HepG2 (cell line): ENCODE measurements around the gene EPB41L5.
"Not testable (repeated sequence)": the region's sequence is repeated elsewhere in the genome, so short reads cannot be mapped to it uniquely, and the experiment has no call there.

Source experiments
- CEBPB ChIP-seq: IDR thresholded peaks from 2 replicates; pipeline ENCODE4 v1.6.1; 2011; ENCODE audit warnings: low read depth, low read length, improper control_type of control experiment, borderline replicate concordance
- EP300 ChIP-seq, 3 experiments: sonication (generic) in 1 of 3; formaldehyde crosslinking in 1 of 3; IDR thresholded peaks; 2 replicates each; pipeline versions ENCODE4 v1.5.1 to v1.6.1; 2011 to 2020; ENCODE audit warnings: low read depth in 2 of 3, low read length in 2 of 3, borderline replicate concordance in 1 of 3, improper control_type of control experiment in 1 of 3, mild to moderate bottlenecking in 1 of 3, missing genetic modification reagents in 1 of 3, moderate library complexity in 1 of 3
- ERF ChIP-seq: IDR thresholded peaks from 2 replicates; pipeline ENCODE4 v1.6.1; 2018; ENCODE audit warnings: missing biosample characterization, missing genetic modification reagents
- MAZ ChIP-seq, 2 experiments: sonication (generic) in 1 of 2; formaldehyde crosslinking in 1 of 2; IDR thresholded peaks; 2 replicates each; pipeline versions ENCODE4 v1.5.0 to v1.6.1; 2012 to 2020; ENCODE audit warnings: low read depth in 2 of 2, mild to moderate bottlenecking in 2 of 2, borderline replicate concordance in 1 of 2, improper control_type of control experiment in 1 of 2, low read length in 1 of 2, missing genetic modification reagents in 1 of 2, moderate library complexity in 1 of 2
- SMAD1 ChIP-seq: sonication (generic); formaldehyde crosslinking; IDR thresholded peaks from 2 replicates; pipeline ENCODE4 v1.4.0; 2020; ENCODE audit warnings: missing genetic modification reagents, low read depth, mild to moderate bottlenecking, borderline replicate concordance
- SP5 ChIP-seq: IDR thresholded peaks from 2 replicates; pipeline ENCODE4 v1.6.1; 2016; ENCODE audit warnings: low read depth, borderline replicate concordance
- TAF1 ChIP-seq: sonication (generic); formaldehyde crosslinking; IDR thresholded peaks from 2 replicates; pipeline ENCODE4 v1.4.0; 2020; ENCODE audit warnings: missing genetic modification reagents
- ZBTB8A ChIP-seq: sonication (generic); formaldehyde crosslinking; IDR thresholded peaks from 2 replicates; pipeline ENCODE4 v1.4.0; 2020; ENCODE audit warnings: mild to moderate bottlenecking, low read depth, missing genetic modification reagents, borderline replicate concordance
- ZNF263 ChIP-seq: sonication (generic); formaldehyde crosslinking; IDR thresholded peaks from 2 replicates; pipeline ENCODE4 v1.4.0; 2020; ENCODE audit warnings: missing genetic modification reagents
- ZNF781 ChIP-seq: sonication (generic); formaldehyde crosslinking; IDR thresholded peaks from 2 replicates; pipeline ENCODE4 v1.5.1; 2020; ENCODE audit warnings: borderline replicate concordance, mild to moderate bottlenecking, missing genetic modification reagents; ENCODE audit errors: not compliant biosample characterization

DNA sequence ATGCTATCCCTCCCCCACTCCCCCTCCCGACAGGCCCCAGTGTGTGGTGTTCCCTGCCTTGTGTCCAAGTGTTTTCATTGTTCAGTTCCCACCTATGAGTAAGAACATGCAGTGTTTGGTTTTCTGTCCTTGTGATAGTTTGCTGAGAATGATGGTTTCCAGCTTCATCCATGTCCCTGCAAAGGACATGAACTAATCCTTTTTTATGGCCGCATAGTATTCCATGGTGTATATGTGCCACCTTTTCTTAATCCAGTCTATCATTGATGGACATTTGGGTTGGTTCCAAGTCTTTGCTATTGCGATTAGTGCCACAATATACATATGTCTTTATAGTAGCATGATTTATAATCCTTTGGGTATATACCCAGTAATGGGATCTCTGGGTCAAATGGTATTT is 108.5 kb downstream of the EPB41L5 start:
- TF ChIP-seq ZBTB8A; SMAD1 (CRISPR knock-in tag); CEBPB; ZNF263; TAF1; EP300 (IDR thresholded peaks at IDR 0.05; ENCODE audit: low read depth in 2 of 2, low read length in 2 of 2); EP300 (CRISPR knock-in tag; IDR thresholded peaks at IDR 0.05; ENCODE audit: borderline replicate concordance); MAZ (IDR thresholded peaks at IDR 0.05; ENCODE audit: borderline replicate concordance, low read depth, low read length); MAZ (CRISPR knock-in tag; IDR thresholded peaks at IDR 0.05; ENCODE audit: low read depth); ERF (CRISPR knock-in tag); ZNF781; SP5 (CRISPR knock-in tag): not testable (repeated sequence)
